ENCODE measurements around the gene SERTAD3.

SERTAD3 gene

DNA sequence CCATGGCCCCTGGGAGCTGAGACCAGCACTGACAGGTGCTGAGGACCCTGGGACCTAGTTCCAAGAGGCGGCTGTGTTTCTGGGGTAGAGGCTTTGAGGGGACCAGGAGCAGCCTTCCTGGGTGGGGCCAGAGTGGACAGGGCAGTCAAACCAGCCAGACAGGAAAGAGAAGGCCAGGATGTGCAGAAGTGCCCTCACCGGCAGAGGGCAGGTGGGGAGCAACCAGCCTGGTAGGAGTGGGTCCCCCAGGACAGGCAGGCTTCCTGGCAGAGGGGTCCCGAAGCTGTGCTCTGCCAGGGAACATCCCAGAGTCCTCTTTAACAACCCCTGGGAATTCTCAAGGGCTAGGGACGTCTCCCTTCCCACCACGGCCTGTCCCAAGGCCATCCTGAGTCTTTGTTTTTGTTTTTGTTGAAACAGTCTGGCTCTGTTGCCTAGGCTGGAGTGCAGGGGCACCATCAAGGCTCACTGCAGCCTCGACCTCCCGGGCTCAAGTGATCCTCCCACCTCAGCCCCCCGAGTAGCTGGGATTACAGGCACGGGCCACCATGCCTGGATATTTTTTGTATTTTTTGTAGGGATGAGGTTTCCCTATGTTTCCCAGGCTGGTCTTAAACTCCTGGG is 51.1 kb downstream of the SERTAD3 start:
- DNase-seq: no peak
- in situ Hi-C loops (cut with MboI; ENCODE audit: low pct_unique_long_range_greater_than_20kb, low sequenced_read_pairs): no loop called here

DNA sequence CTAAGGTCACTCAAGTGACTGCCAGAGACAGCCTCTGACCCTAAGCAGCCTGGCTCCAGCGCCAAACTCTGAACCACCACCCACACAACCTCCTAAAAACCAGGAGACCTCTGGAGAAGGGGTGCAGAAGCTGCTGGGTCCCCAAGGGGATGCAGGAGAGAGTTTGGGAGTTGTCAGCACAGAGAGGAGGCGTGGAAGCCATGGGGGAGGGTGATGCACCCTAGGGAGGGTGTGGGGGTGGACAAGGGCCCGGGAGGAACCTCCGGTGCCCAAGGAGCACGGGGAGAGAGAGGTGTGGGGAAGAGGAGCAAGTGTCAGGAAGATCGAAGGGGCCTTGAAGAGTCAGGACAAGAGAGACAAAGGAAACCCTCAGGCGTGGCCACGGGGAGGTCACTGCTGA is 52.0 kb downstream of the SERTAD3 start:
- in situ Hi-C loops (cut with MboI; ENCODE audit: low pct_unique_long_range_greater_than_20kb, low sequenced_read_pairs): no loop called here
- DNase-seq: no peak

Data from KBM-7 (cell line).